Kidney epithelial cell (primary cell): ENCODE measurements around the gene DDX56. TPM values are rescaled to one million over a fixed set of nuclear protein-coding genes. Genes with fewer than 3 reads are reported as not detected.

Experiments
- DNase-seq: peaks from one replicate; pipeline ENCODE4 v3.0.0-alpha.2; 2010; ENCODE audit warnings: low read depth
- H3K27me3 ChIP-seq: 2 replicates; pipeline ENCODE4 v1.6.0; 2011; ENCODE audit warnings: low read length; ENCODE audit not compliant: control insufficient read depth, insufficient read depth
- H3K36me3 ChIP-seq: 2 replicates; pipeline ENCODE4 v1.5.1; 2011; ENCODE audit warnings: low read length; ENCODE audit not compliant: control insufficient read depth, insufficient read depth
- H3K4me3 ChIP-seq: 2 replicates; pipeline ENCODE4 v1.5.1; 2011; ENCODE audit warnings: low read depth, mild to moderate bottlenecking, control low read depth, low read length
- CTCF ChIP-seq: IDR thresholded peaks from 2 replicates; pipeline ENCODE4 v1.5.1; 2011; ENCODE audit warnings: mild to moderate bottlenecking, moderate library complexity, low read length, control low read depth, inconsistent platforms; ENCODE audit not compliant: insufficient read depth, poor library complexity, severe bottlenecking
- total RNA-seq: library from RNA; depleted of rRNA; stranded (reverse); fragments of >200 nt; gene quantifications from 2 replicates; pipeline ENCODE4 v1.2.3, GENCODE V29; 2015

DDX56 gene
- 67.9 and 96.8 TPM in 2 replicates for total RNA-seq

GRCh38 chr7:44573464-44574286, at the start of gene DDX56:
Gene DDX56 (minus strand): TSS chr7:44573908. CDS start chr7:44573895, 13 bp downstream.
- no peaks in the 10 kb centered on the region for H3K27me3 ChIP-seq
- peaks cover 5% of the 10 kb centered on the region for H3K36me3 ChIP-seq
- no peak for TF ChIP-seq CTCF
- H3K4me3 ChIP-seq = peak within 1 kb of the TSS; percentile 70
- peak; percentile 76 for DNase-seq

GRCh38 chr7:44622342-44623151, 48.8 kb upstream of the DDX56 start:
- Histone ChIP-seq H3K36me3 (no peaks in the 10 kb centered on the region), H3K27me3 (no peaks in the 10 kb centered on the region), H3K4me3 (no peak overlapping the region)
- no peak for TF ChIP-seq CTCF
- no peak for DNase-seq

- TF ChIP-seq CTCF = no peak
- DNase-seq = no peak
- no peak overlapping the region for H3K4me3 ChIP-seq
- no peaks in the 10 kb centered on the region for H3K27me3 ChIP-seq
- no peaks in the 10 kb centered on the region for H3K36me3 ChIP-seq
Observed at GRCh38 chr7:44621750-44622103, 48.0 kb upstream of the DDX56 start.

- Histone ChIP-seq H3K4me3 (no peak overlapping the region), H3K36me3 (no peaks in the 10 kb centered on the region), H3K27me3 (no peaks in the 10 kb centered on the region)
- DNase-seq = no peak
- TF ChIP-seq CTCF = no peak
Observed at GRCh38 chr7:44621034-44621749, 47.5 kb upstream of the DDX56 start.

- Histone ChIP-seq H3K36me3 (no peaks in the 10 kb centered on the region), H3K27me3 (no peaks in the 10 kb centered on the region), H3K4me3 (no peak overlapping the region)
- TF ChIP-seq CTCF = no peak
- DNase-seq = peak; percentile 75
Observed at GRCh38 chr7:44618753-44619152, 45.0 kb upstream of the DDX56 start.
